Keratinocyte (primary cell): Measurements from ENCODE around the gene SPAG9. TPM values are rescaled to one million over a fixed set of nuclear protein-coding genes. Genes with fewer than 3 reads are reported as not detected.

ENCODE experiments used
- DNase-seq: peaks from one replicate; pipeline ENCODE4 v3.0.0-alpha.2; 2011; ENCODE audit warnings: low read depth, missing footprints, low spot score
- FAIRE-seq: peaks from 2 replicates; lab custom pipeline; 2011; peaks lifted over from hg19 to GRCh38; lab: Jason Lieb, UNC
- H2AFZ ChIP-seq: 2 replicates; pipeline ENCODE4 v1.6.0; 2012; ENCODE audit warnings: low read length, control low read depth, inconsistent platforms; ENCODE audit not compliant: control insufficient read depth
- H3K27ac ChIP-seq: 2 replicates; pipeline ENCODE4 v1.5.1; 2011; ENCODE audit warnings: low read length; ENCODE audit not compliant: control insufficient read depth, insufficient read depth
- H3K27me3 ChIP-seq: 3 replicates; pipeline ENCODE4 v1.6.0; 2011; ENCODE audit warnings: low read length; ENCODE audit not compliant: control insufficient read depth, insufficient read depth; ENCODE audit errors: extremely low read depth
- H3K36me3 ChIP-seq, 2 experiments: 2 replicates in 1 of 2; 3 replicates in 1 of 2; pipeline ENCODE4 v1.5.1; 2011; ENCODE audit warnings: low read length in 2 of 2, mild to moderate bottlenecking in 1 of 2; ENCODE audit not compliant: control insufficient read depth in 2 of 2, insufficient read depth in 2 of 2; ENCODE audit errors: extremely low read depth in 1 of 2
- H3K4me1 ChIP-seq: 3 replicates; pipeline ENCODE4 v1.5.1; 2011; ENCODE audit warnings: low read length; ENCODE audit not compliant: control insufficient read depth, insufficient read depth; ENCODE audit errors: extremely low read depth
- H3K4me2 ChIP-seq: 3 replicates; pipeline ENCODE4 v1.6.0; 2011; ENCODE audit warnings: low read depth, low read length; ENCODE audit not compliant: control insufficient read depth, insufficient read depth; ENCODE audit errors: extremely low read depth
- H3K4me3 ChIP-seq, 3 experiments: fragments of 200-600 bp in 1 of 3; sonication (generic) in 1 of 3; 2 replicates in 2 of 3; 3 replicates in 1 of 3; pipeline ENCODE4 v1.5.1; 2011 to 2016; ENCODE audit warnings: low read length in 3 of 3, mild to moderate bottlenecking in 3 of 3, control low read depth in 2 of 3, inconsistent platforms in 1 of 3, low read depth in 1 of 3, mixed read lengths in 1 of 3, mixed run types in 1 of 3, moderate library complexity in 1 of 3; ENCODE audit not compliant: control insufficient read depth in 2 of 3, insufficient read depth in 2 of 3; ENCODE audit errors: extremely low read depth in 1 of 3
- H3K79me2 ChIP-seq: 2 replicates; pipeline ENCODE4 v1.6.0; 2012; ENCODE audit warnings: low read length; ENCODE audit not compliant: control insufficient read depth, insufficient read depth
- H3K9ac ChIP-seq: 3 replicates; pipeline ENCODE4 v1.6.0; 2011; ENCODE audit warnings: low read length; ENCODE audit not compliant: control insufficient read depth, insufficient read depth; ENCODE audit errors: extremely low read depth
- H3K9me1 ChIP-seq: 3 replicates; pipeline ENCODE4 v1.6.0; 2011; ENCODE audit warnings: low read length; ENCODE audit not compliant: control insufficient read depth, insufficient read depth; ENCODE audit errors: extremely low read depth
- H3K9me3 ChIP-seq: 2 replicates; pipeline ENCODE4 v1.5.1; 2012; ENCODE audit warnings: low read depth, low read length; ENCODE audit not compliant: control insufficient read depth
- H4K20me1 ChIP-seq: 3 replicates; pipeline ENCODE4 v1.6.0; 2011; ENCODE audit warnings: low read length; ENCODE audit not compliant: control insufficient read depth, insufficient read depth; ENCODE audit errors: extremely low read depth
- CTCF ChIP-seq, 3 experiments: IDR thresholded peaks in 1 of 3; conservative IDR thresholded peaks in 1 of 3; optimal IDR thresholded peaks in 1 of 3; 2 replicates in 2 of 3; 3 replicates in 1 of 3; pipeline versions ENCODE3 to v1.5.1; 2011; ENCODE audit warnings: low read length in 3 of 3, mild to moderate bottlenecking in 3 of 3, moderate library complexity in 2 of 3, control low read depth in 1 of 3, inconsistent platforms in 1 of 3; ENCODE audit not compliant: insufficient read depth in 2 of 3; ENCODE audit errors: extremely low read depth in 1 of 3
- EZH2 ChIP-seq: IDR thresholded peaks from one replicate; pipeline ENCODE4 v1.6.1; 2012; ENCODE audit warnings: inconsistent platforms, mild to moderate bottlenecking, low read length, moderate library complexity
- dilution Hi-C: fragments of 300-500 bp; cut with MboI; formaldehyde crosslinking; loops from one replicate; pipeline ENCODE4 v1.7.0; 2020; ENCODE audit warnings: low sequenced_read_pairs; ENCODE audit not compliant: extremely low pct_ligation_motif_present
- polyA plus RNA-seq, 5 experiments: library from polyadenylated mRNA; depleted of rRNA in 3 of 5; stranded (reverse) in 3 of 5; stranded (forward) in 1 of 5; unstranded in 1 of 5; fragments of >200 nt; gene quantifications; 1 replicate in 1 of 5; 2 replicates in 3 of 5; 3 replicates in 1 of 5; pipeline versions ENCODE4 v1.2.1 to v1.2.3, GENCODE V29; 2011 to 2012; ENCODE audit warnings: missing spikeins in 2 of 5, low read depth in 1 of 5, low replicate concordance in 1 of 5

Gene SPAG9
- polyA plus RNA-seq, 1 donor (not counting 4 experiments of a cell fraction or from before 2014, with no cell fraction given): 43.1 TPM

GRCh38 chr17:51149163-51149562 lies 28.5 kb upstream of the SPAG9 start:
- Histone ChIP-seq H3K9ac (no peak overlapping the region), H3K4me2 (no peak overlapping the region), H3K9me1 (no peaks in the 10 kb centered on the region), H3K27ac (no peak overlapping the region), H3K36me3 (no peaks in the 10 kb centered on the region), H2AFZ (no peak overlapping the region), H3K79me2 (peaks cover 7% of the 10 kb centered on the region), H3K4me1 (peaks cover 9% of the 10 kb centered on the region), H3K4me3 (no peak overlapping the region), H3K27me3 (no peaks in the 10 kb centered on the region), H3K9me3 (no peaks in the 10 kb centered on the region), H4K20me1 (no peaks in the 10 kb centered on the region)
- TF ChIP-seq CTCF (optimal IDR thresholded peaks at IDR 0.05 in 1 of 3, IDR thresholded peaks at IDR 0.05 in 1 of 3, conservative IDR thresholded peaks at IDR 0.05 in 1 of 3; ENCODE audit: extremely low read depth in 1 of 3, insufficient read depth in 2 of 3, low read length in 3 of 3) (no peak), EZH2 (no peak)
- DNase-seq (no peak), FAIRE-seq (no peak)
- dilution Hi-C loops: no loop called here

GRCh38 chr17:51147650-51148049 lies 27.0 kb upstream of the SPAG9 start:
- no peak overlapping the region for H3K9ac ChIP-seq
- no peak overlapping the region for H3K4me2 ChIP-seq
- H4K20me1 ChIP-seq: no peaks in the 10 kb centered on the region
- no peak overlapping the region for H2AFZ ChIP-seq
- H3K79me2 ChIP-seq: no peaks in the 10 kb centered on the region
- no peak overlapping the region for H3K4me3 ChIP-seq
- H3K27ac ChIP-seq: no peak overlapping the region
- H3K36me3 ChIP-seq: no peaks in the 10 kb centered on the region
- H3K27me3 ChIP-seq: no peaks in the 10 kb centered on the region
- no peaks in the 10 kb centered on the region for H3K9me1 ChIP-seq
- no peaks in the 10 kb centered on the region for H3K9me3 ChIP-seq
- TF ChIP-seq EZH2 (no peak), CTCF (optimal IDR thresholded peaks at IDR 0.05 in 1 of 3, IDR thresholded peaks at IDR 0.05 in 1 of 3, conservative IDR thresholded peaks at IDR 0.05 in 1 of 3; ENCODE audit: extremely low read depth in 1 of 3, insufficient read depth in 2 of 3, low read length in 3 of 3) (no peak)
- dilution Hi-C loops: no loop called here
- DNase-seq (no peak), FAIRE-seq (no peak)
- peaks cover 5% of the 10 kb centered on the region for H3K4me1 ChIP-seq
